K562 (cell line): ENCODE results near the gene LYPD6B. TPM values are rescaled to one million over a fixed set of nuclear protein-coding genes. Genes with fewer than 3 reads are reported as not detected.

Source experiments
- ARID1B ChIP-seq: fragments of 450-650 bp; IDR thresholded peaks from 2 replicates; pipeline ENCODE4 v1.6.1; 2016; ENCODE audit warnings: antibody characterized with exemption, mild to moderate bottlenecking, inconsistent platforms
- CBFA2T2 ChIP-seq: fragments of 450-650 bp; conservative IDR thresholded peaks from 2 replicates; pipeline ENCODE4 v1.6.1; 2017; ENCODE audit warnings: mild to moderate bottlenecking
- FOXJ3 ChIP-seq: sonication (generic); formaldehyde crosslinking; IDR thresholded peaks from 2 replicates; pipeline ENCODE4 v1.4.0; 2020; ENCODE audit warnings: mild to moderate bottlenecking, missing genetic modification reagents
- GTF2E2 ChIP-seq: fragments of 200-800 bp; sonication (Bioruptor generic); IDR thresholded peaks from 2 replicates; pipeline ENCODE4 v1.6.1; 2016; ENCODE audit warnings: missing genetic modification characterization, missing compliant biosample characterization
- HDGF ChIP-seq: fragments of 450-650 bp; IDR thresholded peaks from 2 replicates; pipeline ENCODE4 v1.6.1; 2016
- HMGXB4 ChIP-seq: sonication (generic); formaldehyde crosslinking; IDR thresholded peaks from 2 replicates; pipeline ENCODE4 v1.8.1; 2023; ENCODE audit warnings: mild to moderate bottlenecking, missing genetic modification reagents
- NKRF ChIP-seq: fragments of 450-650 bp; IDR thresholded peaks from 2 replicates; pipeline ENCODE4 v1.6.1; 2016; ENCODE audit warnings: borderline replicate concordance
- PBX2 ChIP-seq, 2 experiments: IDR thresholded peaks in 1 of 2; conservative IDR thresholded peaks in 1 of 2; 2 replicates each; pipeline ENCODE4 v1.6.1; 2016; ENCODE audit warnings: low read depth in 2 of 2, mild to moderate bottlenecking in 1 of 2, missing compliant biosample characterization in 1 of 2, missing genetic modification characterization in 1 of 2, moderate library complexity in 1 of 2
- PRPF4 ChIP-seq: fragments of 200-400 bp; formaldehyde crosslinking; IDR thresholded peaks from one replicate; pipeline ENCODE4 v1.6.1; 2017; ENCODE audit warnings: low read length, low read depth, mild to moderate bottlenecking; ENCODE audit not compliant: insufficient read depth, poor library complexity, severe bottlenecking
- RHOXF2B ChIP-seq: fragments of 250-450 bp; sonication (Bioruptor Pico); conservative IDR thresholded peaks from 2 replicates; pipeline ENCODE4 v1.5.1; 2021
- SOX6 ChIP-seq: fragments of 450-650 bp; IDR thresholded peaks from 2 replicates; pipeline ENCODE4 v1.6.1; 2014; ENCODE audit warnings: mild to moderate bottlenecking
- SREBF2 ChIP-seq: sonication (generic); formaldehyde crosslinking; IDR thresholded peaks from 2 replicates; pipeline ENCODE4 v1.4.0; 2020; ENCODE audit warnings: mild to moderate bottlenecking, missing genetic modification reagents
- TEAD4 ChIP-seq, 2 experiments: sonication (generic) in 1 of 2; formaldehyde crosslinking in 1 of 2; IDR thresholded peaks; 2 replicates each; pipeline versions ENCODE4 v1.6.1 to v1.8.0; 2012 to 2022; ENCODE audit warnings: borderline replicate concordance in 1 of 2, inconsistent platforms in 1 of 2, low read length in 1 of 2, mild to moderate bottlenecking in 1 of 2, missing genetic modification reagents in 1 of 2
- ZBTB2 ChIP-seq: fragments of 450-650 bp; IDR thresholded peaks from 2 replicates; pipeline ENCODE4 v1.6.1; 2016; ENCODE audit warnings: antibody characterized with exemption
- ZMIZ1 ChIP-seq, 2 experiments: fragments of 150-350 bp in 1 of 2; IDR thresholded peaks; 2 replicates each; pipeline ENCODE4 v1.6.1; 2012 to 2016; ENCODE audit warnings: low read depth in 2 of 2, low read length in 2 of 2, mild to moderate bottlenecking in 1 of 2, moderate library complexity in 1 of 2
- ZNF134 ChIP-seq: fragments of 250-450 bp; sonication (Bioruptor Pico); conservative IDR thresholded peaks from 2 replicates; pipeline ENCODE4 v1.4.0; 2020
- ZNF766 ChIP-seq: fragments of 200-800 bp; sonication (Bioruptor generic); conservative IDR thresholded peaks from 2 replicates; pipeline ENCODE4 v1.6.1; 2016; ENCODE audit warnings: missing genetic modification characterization, missing compliant biosample characterization
- polyA plus RNA-seq, 8 experiments: library from polyadenylated mRNA; depleted of rRNA in 4 of 8; stranded (reverse) in 5 of 8; unstranded in 3 of 8; fragments of >200 nt; fragmentation: Nextera tagmentation in 2 of 8; fragmentation: Illumina TruSeq in 1 of 8; extraction: Ambion mirVana in 2 of 8; extraction: Trizol in 1 of 8; gene quantifications; 2 replicates each; pipeline versions ENCODE4 v1.2.1 to v1.2.3, GENCODE V29; 2011 to 2014; ENCODE audit warnings: inconsistent platforms in 1 of 8, missing spikeins in 1 of 8
- total RNA-seq, 7 experiments: library from RNA; depleted of rRNA in 6 of 7; stranded (reverse); fragments of >200 nt in 6 of 7; fragmentation: Illumina TruSeq in 2 of 7; extraction: Trizol in 2 of 7; gene quantifications; 2 replicates each; pipeline versions ENCODE4 v1.2.1 to v1.2.3, GENCODE V29; 2011 to 2021; ENCODE audit warnings: low replicate concordance in 1 of 7

The LYPD6B gene
- total and polyA plus RNA-seq, 9 of the 15 experiments (the other 6 are each of a cell fraction or from before 2014, with no cell fraction given): not detected

GRCh38 chr2:149044500-149044899 lies 6.0 kb downstream of the LYPD6B start (continued):
- TF ChIP-seq ZMIZ1 (IDR thresholded peaks at IDR 0.05; ENCODE audit: low read depth in 2 of 2, low read length in 2 of 2) (no peak), ZNF766 (CRISPR knock-in tag) (peak; percentile 98), GTF2E2 (tag) (no peak), PBX2 (CRISPR knock-in tag; IDR thresholded peaks at IDR 0.05; ENCODE audit: low read depth) (no peak), PBX2 (tag; conservative IDR thresholded peaks at IDR 0.05; ENCODE audit: low read depth) (peak; percentile 66; the same call in 1 of the 2 replicates), ZNF134 (no peak), PRPF4 (no peak), CBFA2T2 (peak; percentile 23; the same call in 1 of the 2 replicates), SREBF2 (CRISPR knock-in tag) (no peak), TEAD4 (IDR thresholded peaks at IDR 0.05; ENCODE audit: low read length) (peak; percentile 53), TEAD4 (CRISPR knock-in tag; IDR thresholded peaks at IDR 0.05; ENCODE audit: borderline replicate concordance) (no peak), ARID1B (peak; percentile 65), NKRF (no peak), HMGXB4 (CRISPR knock-in tag) (no peak), ZBTB2 (no peak), SOX6 (peak; percentile 54; the same call in 1 of the 2 replicates), HDGF (no peak), FOXJ3 (CRISPR knock-in tag) (no peak), RHOXF2B (no peak)
